HEK293 (cell line): ENCODE results near the gene SIL1.

Source experiments
- CTCF ChIP-seq: fragments of 450-650 bp; formaldehyde crosslinking; IDR thresholded peaks from 2 replicates; pipeline ENCODE4 v1.5.1; 2016; ENCODE audit warnings: missing biosample characterization, missing genetic modification characterization
- MZF1 ChIP-seq: fragments of 450-650 bp; formaldehyde crosslinking; IDR thresholded peaks from 2 replicates; pipeline ENCODE4 v1.5.1; 2017; ENCODE audit warnings: missing biosample characterization, missing genetic modification characterization, borderline replicate concordance
- PATZ1 ChIP-seq: fragments of 450-650 bp; formaldehyde crosslinking; IDR thresholded peaks from 2 replicates; pipeline ENCODE4 v1.5.1; 2016; ENCODE audit warnings: missing biosample characterization, missing genetic modification characterization
- ZNF248 ChIP-seq: fragments of 450-650 bp; formaldehyde crosslinking; IDR thresholded peaks from 2 replicates; pipeline ENCODE4 v1.5.1; 2017; ENCODE audit warnings: missing biosample characterization, missing genetic modification characterization
- ZNF416 ChIP-seq: fragments of 450-650 bp; formaldehyde crosslinking; IDR thresholded peaks from 2 replicates; pipeline ENCODE4 v1.5.1; 2016; ENCODE audit warnings: missing biosample characterization, missing genetic modification characterization

- no peak for TF ChIP-seq ZNF416 (tag by site-specific recombination)
- TF ChIP-seq MZF1 (tag by site-specific recombination), result no peak
- TF ChIP-seq CTCF (tag by site-specific recombination), result no peak
- TF ChIP-seq PATZ1 (tag by site-specific recombination), result no peak
- TF ChIP-seq ZNF248 (tag by site-specific recombination), result no peak
Measured at GRCh38 chr5:138922494-138922893, 275.7 kb downstream of the SIL1 start.
